Astrocyte (in vitro differentiated cells and primary cell): ENCODE data around the gene NID2.

Source experiments
- EZH2 ChIP-seq: IDR thresholded peaks from 2 replicates; pipeline ENCODE4 v1.6.1; 2012; ENCODE audit warnings: mild to moderate bottlenecking, low read length, inconsistent platforms; ENCODE audit not compliant: insufficient read depth
- TF ChIP-seq, protein P1 (sequence below): IDR thresholded peaks from 2 replicates; pipeline ENCODE4 v1.5.1; 2011; ENCODE audit warnings: low read depth, mild to moderate bottlenecking, inconsistent platforms, low read length, moderate library complexity; ENCODE audit not compliant: insufficient read depth

GRCh38 chr14:51963286-51963685, 105.6 kb downstream of the NID2 start:
- no peak for TF ChIP-seq EZH2
- TF ChIP-seq, protein P1, sequence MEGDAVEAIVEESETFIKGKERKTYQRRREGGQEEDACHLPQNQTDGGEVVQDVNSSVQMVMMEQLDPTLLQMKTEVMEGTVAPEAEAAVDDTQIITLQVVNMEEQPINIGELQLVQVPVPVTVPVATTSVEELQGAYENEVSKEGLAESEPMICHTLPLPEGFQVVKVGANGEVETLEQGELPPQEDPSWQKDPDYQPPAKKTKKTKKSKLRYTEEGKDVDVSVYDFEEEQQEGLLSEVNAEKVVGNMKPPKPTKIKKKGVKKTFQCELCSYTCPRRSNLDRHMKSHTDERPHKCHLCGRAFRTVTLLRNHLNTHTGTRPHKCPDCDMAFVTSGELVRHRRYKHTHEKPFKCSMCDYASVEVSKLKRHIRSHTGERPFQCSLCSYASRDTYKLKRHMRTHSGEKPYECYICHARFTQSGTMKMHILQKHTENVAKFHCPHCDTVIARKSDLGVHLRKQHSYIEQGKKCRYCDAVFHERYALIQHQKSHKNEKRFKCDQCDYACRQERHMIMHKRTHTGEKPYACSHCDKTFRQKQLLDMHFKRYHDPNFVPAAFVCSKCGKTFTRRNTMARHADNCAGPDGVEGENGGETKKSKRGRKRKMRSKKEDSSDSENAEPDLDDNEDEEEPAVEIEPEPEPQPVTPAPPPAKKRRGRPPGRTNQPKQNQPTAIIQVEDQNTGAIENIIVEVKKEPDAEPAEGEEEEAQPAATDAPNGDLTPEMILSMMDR = no peak
